ENCODE data around the gene C1orf226. TPM values are rescaled to one million over a fixed set of nuclear protein-coding genes. Genes with fewer than 3 reads are reported as not detected.
A peak's percentile ranks its signal among the peaks of the same experiment; 100 is the strongest.

Gene C1orf226
- total RNA-seq, 1 experiment from 2014 or later, result 34.3 TPM

DNA sequence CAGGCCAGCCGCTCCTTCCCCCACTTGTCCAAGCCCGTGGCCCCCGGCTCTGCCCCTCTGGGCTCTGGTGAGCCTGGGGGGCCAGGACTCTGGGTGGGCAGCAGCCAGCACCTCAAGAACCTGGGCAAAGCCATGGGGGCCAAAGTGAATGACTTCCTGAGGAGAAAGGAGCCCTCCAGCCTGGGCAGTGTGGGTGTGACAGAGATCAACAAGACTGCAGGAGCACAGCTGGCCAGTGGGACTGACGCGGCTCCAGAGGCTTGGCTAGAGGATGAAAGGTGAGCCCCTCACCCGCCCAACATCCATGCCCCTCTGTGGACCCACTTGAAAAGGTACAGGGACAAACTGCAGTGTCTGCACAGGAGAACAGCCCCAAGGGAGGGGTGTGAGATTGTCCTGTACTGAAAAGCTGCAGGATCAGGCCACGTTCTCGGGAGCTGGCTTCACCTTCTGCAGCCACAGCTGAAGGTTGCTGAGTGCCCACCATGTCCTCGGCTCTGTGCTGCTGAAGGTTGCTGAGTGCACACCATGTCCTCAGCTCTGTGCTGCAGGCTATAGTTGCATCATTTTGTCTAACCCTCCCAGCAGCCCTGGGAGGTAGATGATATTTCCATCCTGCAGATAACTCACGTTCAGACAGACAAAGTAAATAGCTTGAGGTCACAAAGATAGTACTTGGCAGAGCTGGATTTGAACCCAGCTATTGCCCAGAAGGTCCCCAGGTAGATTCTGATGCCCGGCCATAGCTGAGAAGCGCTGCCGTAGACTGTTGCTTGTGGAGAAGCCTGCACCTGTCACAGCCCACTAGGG, 618 bp downstream of the C1orf226 start:
- Histone ChIP-seq H3K4me1 (ENCODE audit: insufficient read depth, low read length, poor library complexity, severe bottlenecking) (peaks cover 10% of the 10 kb centered on the region), H3K27me3 (replicated peaks; ENCODE audit: insufficient read depth, low read depth, low read length, poor library complexity) (no peaks in the 10 kb centered on the region), H3K27ac (ENCODE audit: low read depth, low read length, poor library complexity, severe bottlenecking) (no peak overlapping the region), H3K9me3 (ENCODE audit: low read depth, low read length, poor library complexity, severe bottlenecking) (no peaks in the 10 kb centered on the region), H3K36me3 (ENCODE audit: insufficient read depth, low read length, poor library complexity, severe bottlenecking) (peaks cover 9% of the 10 kb centered on the region), H3K4me3 (ENCODE audit: low read depth, low read length, poor library complexity, severe bottlenecking) (no peak overlapping the region)
- DNase-seq (ENCODE audit: low spot score), result no peak
- no TSS peak for BruUV-seq (replicated peaks)
- intact Hi-C loops (cut with micrococcal nuclease; ENCODE audit: unreplicated experiment), result no loop called here
- POLR2A ChIA-PET (ENCODE audit: low non-redundant PET), result no interaction called here
- TF ChIP-seq, protein P1, sequence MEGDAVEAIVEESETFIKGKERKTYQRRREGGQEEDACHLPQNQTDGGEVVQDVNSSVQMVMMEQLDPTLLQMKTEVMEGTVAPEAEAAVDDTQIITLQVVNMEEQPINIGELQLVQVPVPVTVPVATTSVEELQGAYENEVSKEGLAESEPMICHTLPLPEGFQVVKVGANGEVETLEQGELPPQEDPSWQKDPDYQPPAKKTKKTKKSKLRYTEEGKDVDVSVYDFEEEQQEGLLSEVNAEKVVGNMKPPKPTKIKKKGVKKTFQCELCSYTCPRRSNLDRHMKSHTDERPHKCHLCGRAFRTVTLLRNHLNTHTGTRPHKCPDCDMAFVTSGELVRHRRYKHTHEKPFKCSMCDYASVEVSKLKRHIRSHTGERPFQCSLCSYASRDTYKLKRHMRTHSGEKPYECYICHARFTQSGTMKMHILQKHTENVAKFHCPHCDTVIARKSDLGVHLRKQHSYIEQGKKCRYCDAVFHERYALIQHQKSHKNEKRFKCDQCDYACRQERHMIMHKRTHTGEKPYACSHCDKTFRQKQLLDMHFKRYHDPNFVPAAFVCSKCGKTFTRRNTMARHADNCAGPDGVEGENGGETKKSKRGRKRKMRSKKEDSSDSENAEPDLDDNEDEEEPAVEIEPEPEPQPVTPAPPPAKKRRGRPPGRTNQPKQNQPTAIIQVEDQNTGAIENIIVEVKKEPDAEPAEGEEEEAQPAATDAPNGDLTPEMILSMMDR (conservative IDR thresholded peaks at IDR 0.05; ENCODE audit: low read depth, low read length), result no peak
- TF ChIP-seq EZH2 (IDR thresholded peaks at IDR 0.05; ENCODE audit: borderline replicate concordance, low read depth, low read length, poor library complexity, severe bottlenecking), result no peak
- CTCF ChIA-PET, result no interaction called here

DNA sequence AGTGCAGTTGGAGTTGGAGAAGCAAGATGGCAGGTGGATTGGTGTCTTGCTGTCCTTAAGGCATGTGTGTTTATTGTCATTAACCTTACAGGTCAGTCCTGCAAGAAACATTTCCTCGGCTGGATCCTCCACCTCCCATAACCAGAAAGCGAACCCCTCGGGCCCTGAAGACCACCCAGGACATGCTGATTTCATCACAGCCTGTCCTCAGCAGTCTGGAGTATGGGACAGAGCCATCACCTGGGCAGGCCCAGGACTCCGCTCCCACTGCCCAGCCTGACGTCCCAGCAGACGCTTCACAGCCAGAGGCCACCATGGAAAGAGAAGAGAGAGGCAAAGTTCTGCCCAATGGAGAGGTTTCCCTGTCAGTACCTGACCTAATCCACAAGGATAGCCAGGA, 1.6 kb downstream of the C1orf226 start:
- Histone ChIP-seq H3K27ac (ENCODE audit: low read depth, low read length, poor library complexity, severe bottlenecking) (peak overlapping the region; percentile 66), H3K4me1 (ENCODE audit: insufficient read depth, low read length, poor library complexity, severe bottlenecking) (peaks cover 20% of the 10 kb centered on the region), H3K27me3 (replicated peaks; ENCODE audit: insufficient read depth, low read depth, low read length, poor library complexity) (no peaks in the 10 kb centered on the region), H3K9me3 (ENCODE audit: low read depth, low read length, poor library complexity, severe bottlenecking) (no peaks in the 10 kb centered on the region), H3K4me3 (ENCODE audit: low read depth, low read length, poor library complexity, severe bottlenecking) (no peak overlapping the region), H3K36me3 (ENCODE audit: insufficient read depth, low read length, poor library complexity, severe bottlenecking) (peaks cover 9% of the 10 kb centered on the region)
- TF ChIP-seq, protein P1 (conservative IDR thresholded peaks at IDR 0.05; ENCODE audit: low read depth, low read length), result no peak
- no peak for TF ChIP-seq EZH2 (IDR thresholded peaks at IDR 0.05; ENCODE audit: borderline replicate concordance, low read depth, low read length, poor library complexity, severe bottlenecking)
- ChIA-PET POLR2A (ENCODE audit: low non-redundant PET) (no interaction called here), CTCF (no interaction called here)
- no TSS peak for BruUV-seq (replicated peaks)
- intact Hi-C loops (cut with micrococcal nuclease; ENCODE audit: unreplicated experiment), result no loop called here
- no peak for DNase-seq (ENCODE audit: low spot score)

DNA sequence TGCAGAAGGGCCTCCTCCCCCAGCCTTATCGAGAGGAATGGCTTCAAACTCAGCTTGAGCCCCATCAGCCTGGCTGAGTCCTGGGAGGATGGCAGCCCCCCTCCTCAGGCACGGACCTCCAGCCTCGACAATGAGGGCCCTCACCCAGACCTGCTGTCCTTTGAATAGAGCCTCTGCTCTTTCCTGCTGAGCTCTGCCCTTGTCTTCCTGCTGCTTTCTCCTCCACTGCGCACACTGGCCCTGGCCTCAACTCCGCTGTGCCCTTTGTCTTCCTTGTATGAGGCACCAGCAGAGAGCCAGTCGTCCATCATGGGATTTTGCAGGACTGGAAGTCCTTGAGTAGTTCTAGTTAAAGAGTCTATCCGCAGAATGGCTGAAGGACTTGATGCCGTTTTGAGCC, 2.0 kb downstream of the C1orf226 start:
- Histone ChIP-seq H3K27me3 (replicated peaks; ENCODE audit: insufficient read depth, low read depth, low read length, poor library complexity) (no peaks in the 10 kb centered on the region), H3K4me3 (ENCODE audit: low read depth, low read length, poor library complexity, severe bottlenecking) (no peak overlapping the region), H3K4me1 (ENCODE audit: insufficient read depth, low read length, poor library complexity, severe bottlenecking) (peaks cover 24% of the 10 kb centered on the region), H3K9me3 (ENCODE audit: low read depth, low read length, poor library complexity, severe bottlenecking) (no peaks in the 10 kb centered on the region), H3K36me3 (ENCODE audit: insufficient read depth, low read length, poor library complexity, severe bottlenecking) (peaks cover 9% of the 10 kb centered on the region), H3K27ac (ENCODE audit: low read depth, low read length, poor library complexity, severe bottlenecking) (peak overlapping the region; percentile 66)
- intact Hi-C loops (cut with micrococcal nuclease; ENCODE audit: unreplicated experiment), result no loop called here
- TF ChIP-seq, protein P1 (conservative IDR thresholded peaks at IDR 0.05; ENCODE audit: low read depth, low read length), result no peak
- TF ChIP-seq EZH2 (IDR thresholded peaks at IDR 0.05; ENCODE audit: borderline replicate concordance, low read depth, low read length, poor library complexity, severe bottlenecking), result no peak
- POLR2A ChIA-PET (ENCODE audit: low non-redundant PET), result no interaction called here
- BruUV-seq (replicated peaks), result no TSS peak
- CTCF ChIA-PET, result no interaction called here
- no peak for DNase-seq (ENCODE audit: low spot score)
